BJ (cell line): ENCODE measurements around the gene TIAL1. TPM values are rescaled to one million over a fixed set of nuclear protein-coding genes. Genes with fewer than 3 reads are reported as not detected.
A peak's percentile ranks its signal among the peaks of the same experiment; 100 is the strongest.

ENCODE experiments used
- CTCF ChIA-PET: fragments of 350-600 bp; formaldehyde crosslinking; extraction: SDS; loops from one replicate; lab custom pipeline; 2021; ENCODE audit warnings: antibody characterized with exemption, inconsistent platforms; lab: Yijun Ruan, JAX
- POLR2A ChIA-PET: fragments of 300-600 bp; sonication (Branson Sonifier 250); formaldehyde crosslinking; extraction: SDS; loops from one replicate; lab custom pipeline; 2021; ENCODE audit warnings: antibody characterized with exemption; lab: Charles Lee
- DNase-seq: peaks from one replicate; pipeline ENCODE4 v3.0.0-alpha.2; 2011; ENCODE audit warnings: low read depth
- H3K27me3 ChIP-seq: 2 replicates; pipeline ENCODE4 v1.6.0; 2011; ENCODE audit warnings: low read length; ENCODE audit not compliant: control insufficient read depth, insufficient read depth
- H3K36me3 ChIP-seq: 2 replicates; pipeline ENCODE4 v1.5.1; 2011; ENCODE audit warnings: low read length; ENCODE audit not compliant: control insufficient read depth, insufficient read depth
- H3K4me3 ChIP-seq: 2 replicates; pipeline ENCODE4 v1.5.1; 2011; ENCODE audit warnings: low read depth, mild to moderate bottlenecking, control low read depth, low read length
- CTCF ChIP-seq: IDR thresholded peaks from 2 replicates; pipeline ENCODE4 v1.5.1; 2011; ENCODE audit warnings: low read depth, mild to moderate bottlenecking, control low read depth, inconsistent platforms, low read length, moderate library complexity; ENCODE audit not compliant: insufficient read depth
- polyA plus RNA-seq: library from polyadenylated mRNA; depleted of rRNA; stranded (reverse); fragments of >200 nt; gene quantifications from 2 replicates; pipeline ENCODE4 v1.2.3, GENCODE V29; 2011

The TIAL1 gene
- polyA plus RNA-seq, 1 experiment, result 39.9 TPM

GRCh38 chr10:119595134-119595675, 1.6 kb downstream of the TIAL1 start:
- no peak for DNase-seq
- CTCF ChIA-PET, result interaction anchor here (0.8 to 1.2 kb wide), 3 partner anchors 388 to 397 kb away, joined by 3 to 6 read pairs (median 4); partner anchors contain the start of gene GRK5
- TF ChIP-seq CTCF, result no peak
- POLR2A ChIA-PET, result interaction anchor here (1.0 kb wide), 1 partner anchor 56 kb away, joined by 3 read pairs; the partner anchor contains the start of gene BAG3
- Histone ChIP-seq H3K27me3 (no peaks in the 10 kb centered on the region), H3K36me3 (no peaks in the 10 kb centered on the region), H3K4me3 (peak overlapping the region; percentile 79)

GRCh38 chr10:119588071-119588470, 8.7 kb downstream of the TIAL1 start:
- CTCF ChIA-PET, result interaction anchor here (1.1 kb wide), 1 partner anchor 116 kb away, joined by 3 read pairs; no protein-coding TSS in a partner anchor
- POLR2A ChIA-PET, result no interaction called here
- H3K4me3 ChIP-seq, result no peak overlapping the region
- no peaks in the 10 kb centered on the region for H3K27me3 ChIP-seq
- TF ChIP-seq CTCF, result no peak
- peaks cover 7% of the 10 kb centered on the region for H3K36me3 ChIP-seq
- DNase-seq, result no peak

- Histone ChIP-seq H3K27me3 (no peaks in the 10 kb centered on the region), H3K36me3 (peaks cover 7% of the 10 kb centered on the region), H3K4me3 (no peak overlapping the region)
- ChIA-PET POLR2A (no interaction called here), CTCF (no interaction called here)
- no peak for TF ChIP-seq CTCF
- no peak for DNase-seq
These were observed 18.4 kb downstream of the TIAL1 start for GRCh38 chr10:119578355-119578754.

- DNase-seq, result no peak
- POLR2A ChIA-PET, result interaction anchor here (0.6 kb wide), 1 partner anchor 16 kb away, joined by 3 read pairs; no protein-coding TSS in a partner anchor
- no peak overlapping the region for H3K4me3 ChIP-seq
- no peak for TF ChIP-seq CTCF
- no peaks in the 10 kb centered on the region for H3K27me3 ChIP-seq
- CTCF ChIA-PET, result no interaction called here
- peaks cover 7% of the 10 kb centered on the region for H3K36me3 ChIP-seq
These were observed 20.8 kb downstream of the TIAL1 start for GRCh38 chr10:119575991-119576390.

GRCh38 chr10:119575506-119575905, 21.3 kb downstream of the TIAL1 start:
- no peak for TF ChIP-seq CTCF
- Histone ChIP-seq H3K36me3 (peaks cover 7% of the 10 kb centered on the region), H3K4me3 (no peak overlapping the region), H3K27me3 (no peaks in the 10 kb centered on the region)
- POLR2A ChIA-PET, result interaction anchor here (0.6 kb wide), 1 partner anchor 16 kb away, joined by 3 read pairs; no protein-coding TSS in a partner anchor
- CTCF ChIA-PET, result no interaction called here
- no peak for DNase-seq
